Body of pancreas (tissue), 4 donors: ENCODE data around the gene INTS3.

Experiments
- POLR2A ChIP-seq, 3 donors: fragments of 450-650 bp; IDR thresholded peaks; one replicate each; pipeline ENCODE4 v1.6.1; 2016; ENCODE audit warnings: antibody characterized with exemption in 3 of 3, mild to moderate bottlenecking in 2 of 3
- TF ChIP-seq, protein P1 (sequence below), 7 experiments: fragments of 450-650 bp in 4 of 7; fragments of 200-600 bp in 3 of 7; sonication (generic) in 3 of 7; IDR thresholded peaks; one replicate each; pipeline ENCODE4 v1.5.1; 2016 to 2019; ENCODE audit warnings: antibody characterized with exemption in 7 of 7

DNA sequence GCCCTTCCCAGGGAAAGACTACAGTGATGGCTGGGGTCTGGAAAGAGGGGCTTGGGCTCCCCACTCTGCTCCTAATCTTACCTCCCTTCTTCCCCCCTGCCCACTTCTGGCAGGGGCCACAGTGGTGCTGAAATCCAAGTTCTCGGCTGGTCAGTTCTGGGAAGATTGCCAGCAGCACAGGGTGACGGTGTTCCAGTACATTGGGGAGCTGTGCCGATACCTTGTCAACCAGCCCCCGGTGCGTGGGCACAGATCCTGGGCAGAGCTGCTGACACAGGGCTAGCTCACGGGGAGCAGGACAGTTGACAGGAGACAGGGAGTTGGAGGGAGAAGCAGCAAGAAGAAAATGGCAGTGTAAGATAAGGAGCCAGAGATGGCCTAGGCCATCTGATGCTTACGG, 49.8 kb downstream of the INTS3 start:
- TF ChIP-seq, protein P1, sequence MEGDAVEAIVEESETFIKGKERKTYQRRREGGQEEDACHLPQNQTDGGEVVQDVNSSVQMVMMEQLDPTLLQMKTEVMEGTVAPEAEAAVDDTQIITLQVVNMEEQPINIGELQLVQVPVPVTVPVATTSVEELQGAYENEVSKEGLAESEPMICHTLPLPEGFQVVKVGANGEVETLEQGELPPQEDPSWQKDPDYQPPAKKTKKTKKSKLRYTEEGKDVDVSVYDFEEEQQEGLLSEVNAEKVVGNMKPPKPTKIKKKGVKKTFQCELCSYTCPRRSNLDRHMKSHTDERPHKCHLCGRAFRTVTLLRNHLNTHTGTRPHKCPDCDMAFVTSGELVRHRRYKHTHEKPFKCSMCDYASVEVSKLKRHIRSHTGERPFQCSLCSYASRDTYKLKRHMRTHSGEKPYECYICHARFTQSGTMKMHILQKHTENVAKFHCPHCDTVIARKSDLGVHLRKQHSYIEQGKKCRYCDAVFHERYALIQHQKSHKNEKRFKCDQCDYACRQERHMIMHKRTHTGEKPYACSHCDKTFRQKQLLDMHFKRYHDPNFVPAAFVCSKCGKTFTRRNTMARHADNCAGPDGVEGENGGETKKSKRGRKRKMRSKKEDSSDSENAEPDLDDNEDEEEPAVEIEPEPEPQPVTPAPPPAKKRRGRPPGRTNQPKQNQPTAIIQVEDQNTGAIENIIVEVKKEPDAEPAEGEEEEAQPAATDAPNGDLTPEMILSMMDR (IDR thresholded peaks at IDR 0.05), result no peak
- no peak for TF ChIP-seq POLR2A (IDR thresholded peaks at IDR 0.05)
